CD8-positive, alpha-beta memory T cell (primary cell): ENCODE measurements around the gene YKT6. TPM values are rescaled to one million over a fixed set of nuclear protein-coding genes. Genes with fewer than 3 reads are reported as not detected.

ENCODE experiments used
- CTCF ChIA-PET: fragments of 350-600 bp; sonication (Branson Sonifier 250); formaldehyde crosslinking; loops from one replicate; lab custom pipeline; 2021; ENCODE audit warnings: antibody characterized with exemption; lab: Charles Lee
- POLR2A ChIA-PET: fragments of 350-600 bp; sonication (Branson Sonifier 250); formaldehyde crosslinking; loops from one replicate; lab custom pipeline; 2021; ENCODE audit warnings: antibody characterized with exemption; lab: Charles Lee
- DNase-seq, 5 donors: peaks; one replicate each; pipeline versions ENCODE4 v3.0.0 to v3.0.0-alpha.2; 2020 to 2022; ENCODE audit warnings: mixed read lengths in 1 of 5
- H3K27ac ChIP-seq: one replicate; pipeline ENCODE4 v1.7.0; 2013; ENCODE audit warnings: low read depth, mild to moderate bottlenecking, low read length, moderate library complexity
- H3K27me3 ChIP-seq: 2 replicates; pipeline ENCODE4 v1.7.0; 2013; ENCODE audit warnings: low read length, mild to moderate bottlenecking; ENCODE audit not compliant: insufficient read depth, poor library complexity, severe bottlenecking
- H3K36me3 ChIP-seq: 2 replicates; pipeline ENCODE4 v1.7.0; 2013; ENCODE audit warnings: mild to moderate bottlenecking, low read length, moderate library complexity; ENCODE audit not compliant: insufficient read depth
- H3K4me1 ChIP-seq: 2 replicates; pipeline ENCODE4 v1.7.0; 2013; ENCODE audit warnings: mild to moderate bottlenecking, low read length, moderate library complexity; ENCODE audit not compliant: insufficient read depth
- H3K4me3 ChIP-seq: 2 replicates; pipeline ENCODE4 v1.7.0; 2013; ENCODE audit warnings: mild to moderate bottlenecking, low read length
- H3K9me3 ChIP-seq: 2 replicates; pipeline ENCODE4 v1.7.0; 2013; ENCODE audit warnings: mild to moderate bottlenecking, low read length
- H3K27ac Mint-ChIP-seq, 8 donors: one replicate each; pipeline ENCODE4 v1.8.0; 2020 to 2021; ENCODE audit warnings: mixed read lengths in 8 of 8, mild to moderate bottlenecking in 6 of 8, inconsistent platforms in 3 of 8, moderate library complexity in 3 of 8
- H3K27me3 Mint-ChIP-seq, 2 donors: one replicate each; pipeline ENCODE4 v1.8.0; 2020 to 2021; ENCODE audit warnings: mixed read lengths in 2 of 2, mild to moderate bottlenecking in 1 of 2, moderate library complexity in 1 of 2
- H3K36me3 Mint-ChIP-seq, 3 donors: one replicate each; pipeline ENCODE4 v1.8.0; 2020 to 2021; ENCODE audit warnings: mixed read lengths in 3 of 3, inconsistent platforms in 1 of 3, mild to moderate bottlenecking in 1 of 3
- H3K4me1 Mint-ChIP-seq, 3 donors: one replicate each; pipeline ENCODE4 v1.8.0; 2020 to 2021; ENCODE audit warnings: mixed read lengths in 3 of 3, inconsistent platforms in 1 of 3, mild to moderate bottlenecking in 1 of 3
- H3K4me3 Mint-ChIP-seq, 7 donors: one replicate each; pipeline ENCODE4 v1.8.0; 2020 to 2021; ENCODE audit warnings: mixed read lengths in 7 of 7, mild to moderate bottlenecking in 6 of 7, moderate library complexity in 4 of 7, inconsistent platforms in 2 of 7
- H3K9me3 Mint-ChIP-seq, 5 donors: one replicate each; pipeline ENCODE4 v1.8.0; 2020 to 2022; ENCODE audit warnings: mixed read lengths in 5 of 5, mild to moderate bottlenecking in 3 of 5, moderate library complexity in 2 of 5, inconsistent platforms in 1 of 5
- polyA plus RNA-seq: library from polyadenylated mRNA; unstranded; fragments of 300-500 nt; fragmentation: Illumina TruSeq; gene quantifications from one replicate; pipeline ENCODE4 v1.2.3, GENCODE V29; 2021
- total RNA-seq, 2 experiments: library from RNA; stranded (reverse); gene quantifications; one replicate each; pipeline ENCODE4 v1.2.3, GENCODE V29; 2021

The YKT6 gene
- total and polyA plus RNA-seq, 3 experiments from 2014 or later = 44.9 to 94.6 (median 92.6) TPM

DNA sequence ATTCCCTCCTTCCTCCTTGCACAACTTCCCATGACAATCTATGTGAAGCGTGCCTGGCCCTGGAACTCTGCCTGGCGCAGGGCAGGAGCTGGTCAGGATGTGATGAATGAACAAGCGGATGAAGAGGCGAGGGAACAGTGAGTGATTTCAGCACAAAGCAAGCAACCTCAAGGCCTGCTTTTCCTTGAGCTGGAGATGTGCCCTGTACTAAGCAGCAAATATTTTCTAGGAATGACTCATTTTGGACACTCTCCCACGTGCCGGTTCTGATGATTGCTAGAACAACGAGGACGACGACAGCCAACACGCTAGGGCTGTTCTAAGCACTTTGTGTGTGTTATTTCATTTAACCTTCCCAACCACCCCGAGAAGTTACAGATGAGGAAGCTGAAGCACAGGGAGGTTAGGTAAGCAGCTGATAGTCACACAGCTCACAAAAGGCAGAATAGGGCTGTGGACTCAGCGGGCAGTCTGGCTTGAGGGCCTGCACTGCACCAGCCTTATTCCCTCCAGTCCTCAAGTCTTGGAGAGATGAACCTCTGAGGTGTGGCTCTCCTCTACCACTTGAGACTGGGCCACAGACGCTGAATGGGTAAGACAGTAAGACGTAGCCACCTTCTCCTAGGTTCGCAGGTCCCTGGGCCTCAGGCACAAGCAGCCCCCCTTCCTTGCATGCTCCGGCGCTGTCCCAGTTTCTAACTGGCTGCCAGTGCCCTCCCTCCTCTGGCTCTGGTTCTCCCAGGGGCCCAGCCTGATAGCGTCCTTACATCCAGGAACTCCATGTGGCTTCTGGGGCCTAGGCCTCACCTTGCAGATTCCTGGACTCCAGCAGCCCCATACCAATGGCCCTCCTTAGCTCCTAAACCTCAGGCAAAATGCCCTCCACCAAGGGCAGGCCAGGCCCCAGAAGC is 59.0 kb downstream of the YKT6 start:
- DNase-seq = no peak
- Histone ChIP-seq H3K9me3 (no peaks in the 10 kb centered on the region), H3K36me3 (no peaks in the 10 kb centered on the region), H3K4me3 (no peak overlapping the region), H3K4me1 (peaks cover 25% of the 10 kb centered on the region), H3K27me3 (no peaks in the 10 kb centered on the region), H3K27ac (no peak overlapping the region)
- POLR2A ChIA-PET = no interaction called here
- H3K9me3 Mint-ChIP-seq = no peaks in the 10 kb centered on the region
- CTCF ChIA-PET = interaction anchor here (1.3 kb wide), 1 partner anchor 39 kb away, joined by 3 read pairs; no protein-coding TSS in a partner anchor
- peaks cover 0 to 5% of the 10 kb centered on the region in 2 donors for H3K27me3 Mint-ChIP-seq
- peak overlapping the region in 3 of 7 donors; percentile 9 to 28 (median 23) for H3K4me3 Mint-ChIP-seq
- no peaks in the 10 kb centered on the region for H3K36me3 Mint-ChIP-seq
- H3K27ac Mint-ChIP-seq = peak overlapping the region in 4 of 8 donors; percentile 23 to 79 (median 40)
- peaks cover 13 to 25% (median 17%) of the 10 kb centered on the region in 3 donors for H3K4me1 Mint-ChIP-seq

DNA sequence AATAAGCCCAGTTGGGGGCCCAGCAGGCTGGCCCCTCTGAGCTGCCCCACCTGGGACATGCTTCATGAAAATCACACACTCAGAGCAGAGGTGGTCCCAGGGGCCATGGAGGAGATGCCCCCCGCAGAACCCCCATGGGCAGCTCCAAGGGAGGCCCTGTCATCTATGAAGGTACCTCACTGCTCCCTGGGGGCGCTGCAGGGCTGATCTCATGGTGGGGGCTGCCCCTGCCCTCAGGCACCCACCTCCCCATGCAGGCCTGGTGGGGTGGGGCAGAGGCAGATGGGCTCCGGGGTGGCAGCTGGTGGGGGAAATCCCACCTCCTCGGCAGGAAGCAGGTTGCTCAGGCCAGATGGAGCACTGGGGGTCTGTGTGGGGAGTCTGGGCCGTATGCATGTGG is 60.5 kb downstream of the YKT6 start:
- Histone ChIP-seq H3K9me3 (no peaks in the 10 kb centered on the region), H3K27ac (no peak overlapping the region), H3K27me3 (no peaks in the 10 kb centered on the region), H3K4me1 (peaks cover 25% of the 10 kb centered on the region), H3K4me3 (no peak overlapping the region), H3K36me3 (no peaks in the 10 kb centered on the region)
- H3K36me3 Mint-ChIP-seq = no peaks in the 10 kb centered on the region
- peaks cover 0 to 7% of the 10 kb centered on the region in 2 donors for H3K27me3 Mint-ChIP-seq
- DNase-seq = no peak
- peaks cover 13 to 25% (median 15%) of the 10 kb centered on the region in 3 donors for H3K4me1 Mint-ChIP-seq
- H3K27ac Mint-ChIP-seq = peak overlapping the region in 1 of 8 donors; percentile 51
- POLR2A ChIA-PET = no interaction called here
- H3K9me3 Mint-ChIP-seq = no peaks in the 10 kb centered on the region
- CTCF ChIA-PET = no interaction called here
- no peak overlapping the region for H3K4me3 Mint-ChIP-seq

DNA sequence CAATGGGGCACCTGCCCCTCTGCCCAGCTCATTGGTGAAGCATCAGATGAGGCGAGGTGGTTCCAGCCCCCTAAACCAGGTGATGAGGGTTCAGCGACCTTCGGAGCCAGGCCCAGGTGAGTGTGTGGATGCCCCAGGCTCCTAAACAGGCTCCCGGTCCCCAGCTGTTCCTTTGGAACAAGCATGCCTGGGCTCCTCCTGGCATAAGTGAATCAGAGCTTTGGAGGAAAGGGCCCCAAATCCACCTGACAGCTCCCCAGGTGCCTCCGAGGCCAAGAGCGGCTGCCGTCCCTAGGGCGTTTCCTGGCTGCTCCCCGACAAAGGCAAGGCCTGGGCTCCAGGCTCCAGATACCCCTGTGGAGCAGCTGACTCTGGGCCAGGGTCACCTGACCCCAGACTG is 61.3 kb downstream of the YKT6 start:
- H3K36me3 ChIP-seq = no peaks in the 10 kb centered on the region
- Mint-ChIP-seq H3K36me3 (no peaks in the 10 kb centered on the region), H3K27me3 (peaks cover 0 to 7% of the 10 kb centered on the region in 2 donors), H3K9me3 (no peaks in the 10 kb centered on the region), H3K4me3 (no peak overlapping the region), H3K4me1 (peaks cover 13 to 25% (median 15%) of the 10 kb centered on the region in 3 donors), H3K27ac (no peak overlapping the region)
- no peak overlapping the region for H3K4me3 ChIP-seq
- no peaks in the 10 kb centered on the region for H3K27me3 ChIP-seq
- POLR2A ChIA-PET = no interaction called here
- CTCF ChIA-PET = no interaction called here
- no peaks in the 10 kb centered on the region for H3K9me3 ChIP-seq
- no peak for DNase-seq
- H3K4me1 ChIP-seq = peaks cover 21% of the 10 kb centered on the region
- no peak overlapping the region for H3K27ac ChIP-seq

DNA sequence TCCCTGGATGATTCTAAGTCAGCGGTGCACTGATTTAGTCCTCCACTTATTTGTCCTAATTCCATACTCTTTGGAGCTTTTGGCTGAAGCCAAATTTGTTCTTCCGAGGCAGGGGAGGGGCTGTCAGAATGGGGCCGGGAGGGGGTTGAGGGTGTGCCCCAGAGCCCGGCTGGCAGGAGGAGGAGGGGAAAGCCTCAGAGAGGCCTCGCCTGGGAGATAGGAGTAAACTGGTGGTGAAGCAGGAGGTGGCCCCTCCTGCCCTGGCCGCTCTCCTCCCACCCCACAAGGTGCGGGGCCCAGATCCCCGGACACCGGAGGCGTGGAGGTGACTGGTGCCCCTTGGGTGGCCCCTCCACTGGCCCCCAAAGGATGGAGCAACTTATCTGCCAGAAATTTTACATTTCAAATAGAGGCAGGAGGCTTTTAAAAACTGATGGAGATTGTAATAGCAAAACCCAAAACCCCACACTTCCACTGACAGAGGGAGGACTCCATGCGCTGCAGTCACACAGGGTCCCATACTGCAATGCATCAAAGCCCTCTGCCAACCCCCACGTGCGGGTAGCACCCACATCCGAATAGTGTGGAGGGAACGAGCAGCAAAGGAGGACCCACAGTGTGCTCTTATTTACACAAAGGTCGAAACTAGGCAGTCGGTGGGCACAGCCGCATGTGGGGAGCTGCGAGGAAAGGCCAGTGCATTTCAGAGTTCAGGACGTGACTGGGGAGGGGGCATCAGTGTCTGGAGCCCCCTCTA is 62.7 kb downstream of the YKT6 start:
- Mint-ChIP-seq H3K4me3 (no peak overlapping the region), H3K4me1 (peaks cover 2 to 11% (median 5%) of the 10 kb centered on the region in 3 donors), H3K9me3 (no peaks in the 10 kb centered on the region), H3K27me3 (peaks cover 0 to 7% of the 10 kb centered on the region in 2 donors), H3K27ac (no peak overlapping the region), H3K36me3 (no peaks in the 10 kb centered on the region)
- CTCF ChIA-PET = no interaction called here
- no peak for DNase-seq
- Histone ChIP-seq H3K9me3 (no peaks in the 10 kb centered on the region), H3K27ac (no peak overlapping the region), H3K36me3 (no peaks in the 10 kb centered on the region), H3K4me3 (no peak overlapping the region), H3K27me3 (no peaks in the 10 kb centered on the region), H3K4me1 (peaks cover 6% of the 10 kb centered on the region)
- POLR2A ChIA-PET = no interaction called here

Other genes starting within 250 kb of the YKT6 start
- gene SPDYE1, start 203.1 kb upstream of the YKT6 start, total RNA-seq = not detected
- gene SPDYE1, start 203.1 kb upstream of the YKT6 start, polyA plus RNA-seq = 0.25 TPM
- gene DBNL, start 156.3 kb upstream of the YKT6 start, total RNA-seq = 100 to 1,000 TPM; 144 to 154 TPM
- gene DBNL, start 156.3 kb upstream of the YKT6 start, polyA plus RNA-seq = 184 TPM
- gene PGAM2, start 135.4 kb upstream of the YKT6 start, total RNA-seq = under 1 TPM; 0.38 to 0.44 TPM
- gene PGAM2, start 135.4 kb upstream of the YKT6 start, polyA plus RNA-seq = not detected
- gene POLM, start 118.4 kb upstream of the YKT6 start, total RNA-seq = 10 to 100 TPM; 42.3 to 42.4 TPM
- 22.0 TPM for gene POLM, start 118.4 kb upstream of the YKT6 start, polyA plus RNA-seq
- 1 to 10 TPM; 8.4 to 8.9 TPM for gene AEBP1, start 96.6 kb upstream of the YKT6 start, total RNA-seq
- 1.6 TPM for gene AEBP1, start 96.6 kb upstream of the YKT6 start, polyA plus RNA-seq
- 100 to 1,000 TPM; 279 to 291 TPM for gene POLD2, start 77.4 kb upstream of the YKT6 start, total RNA-seq
- gene POLD2, start 77.4 kb upstream of the YKT6 start, polyA plus RNA-seq = 74.1 TPM
- not detected for gene MYL7, start 59.6 kb upstream of the YKT6 start, total RNA-seq
- gene MYL7, start 59.6 kb upstream of the YKT6 start, polyA plus RNA-seq = not detected
- 1 to 10 TPM; 1.0 to 1.8 TPM for gene GCK, start 11.5 kb upstream of the YKT6 start, total RNA-seq
- gene GCK, start 11.5 kb upstream of the YKT6 start, polyA plus RNA-seq = 0.46 TPM
- under 1 TPM; 0.42 to 0.90 TPM for gene CAMK2B, start 124.6 kb downstream of the YKT6 start, total RNA-seq
- gene CAMK2B, start 124.6 kb downstream of the YKT6 start, polyA plus RNA-seq = not detected